BE2C (cell line): ENCODE measurements around the gene IMP4.

Source experiments
- DNase-seq: peaks from one replicate; pipeline ENCODE4 v3.0.0-alpha.2; 2020
- H3K27me3 ChIP-seq: fragments of 250-450 bp; sonication (Bioruptor Pico); 2 replicates; pipeline ENCODE4 v1.5.1; 2020; ENCODE audit warnings: mild to moderate bottlenecking
- H3K36me3 ChIP-seq: fragments of 250-450 bp; sonication (Bioruptor Pico); 2 replicates; pipeline ENCODE4 v1.5.1; 2020; ENCODE audit warnings: mild to moderate bottlenecking
- H3K4me1 ChIP-seq: fragments of 250-450 bp; sonication (Bioruptor Pico); 2 replicates; pipeline ENCODE4 v1.5.1; 2020
- H3K4me3 ChIP-seq: 2 replicates; pipeline ENCODE4 v1.5.1; 2011; ENCODE audit warnings: low read depth, low read length
- H3K9me3 ChIP-seq: fragments of 250-450 bp; sonication (Bioruptor Pico); 2 replicates; pipeline ENCODE4 v1.5.1; 2020
- TF ChIP-seq, protein P1 (sequence below): IDR thresholded peaks from 2 replicates; pipeline ENCODE4 v1.5.1; 2012; ENCODE audit warnings: mild to moderate bottlenecking, low read depth, low read length

IMP4 gene

DNA sequence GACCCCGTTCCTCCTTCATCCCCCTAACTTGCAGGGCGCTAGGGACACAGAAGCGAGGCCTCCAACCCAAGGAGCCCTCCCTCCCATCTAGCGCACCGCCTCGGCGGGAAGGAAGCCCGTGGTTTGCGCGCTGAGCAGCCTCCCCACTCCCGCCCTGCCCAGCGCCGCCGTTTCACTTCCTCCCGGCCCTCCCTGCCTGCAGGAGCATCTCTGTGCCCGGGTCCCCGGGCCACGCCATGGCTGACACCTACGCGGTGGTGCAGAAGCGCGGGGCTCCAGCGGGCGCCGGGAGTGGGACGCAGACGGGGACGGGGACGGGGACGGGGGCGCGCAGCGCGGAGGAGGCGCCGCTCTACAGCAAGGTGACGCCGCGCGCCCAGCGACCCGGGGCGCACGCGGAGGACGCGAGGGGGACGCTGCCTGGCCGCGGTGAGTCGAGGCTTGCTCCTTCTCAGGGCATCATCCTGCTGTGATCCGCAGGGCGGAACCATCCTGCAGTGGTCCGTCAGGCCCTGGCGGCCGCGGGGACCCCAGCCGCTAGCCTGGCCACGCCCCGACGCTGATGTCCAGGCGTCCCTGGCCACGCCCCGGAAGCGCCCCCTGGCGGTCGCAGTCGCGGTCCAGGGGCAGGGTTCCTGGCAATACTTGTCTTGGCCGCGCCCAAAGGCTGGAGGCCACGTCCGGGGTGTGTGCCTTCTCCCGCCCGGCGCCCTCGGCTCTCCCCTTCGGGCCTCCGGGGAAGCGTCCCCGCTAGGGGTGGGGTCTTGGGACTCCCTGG is 29.5 kb downstream of the IMP4 start:
- no peaks in the 10 kb centered on the region for H3K36me3 ChIP-seq
- TF ChIP-seq, protein P1, sequence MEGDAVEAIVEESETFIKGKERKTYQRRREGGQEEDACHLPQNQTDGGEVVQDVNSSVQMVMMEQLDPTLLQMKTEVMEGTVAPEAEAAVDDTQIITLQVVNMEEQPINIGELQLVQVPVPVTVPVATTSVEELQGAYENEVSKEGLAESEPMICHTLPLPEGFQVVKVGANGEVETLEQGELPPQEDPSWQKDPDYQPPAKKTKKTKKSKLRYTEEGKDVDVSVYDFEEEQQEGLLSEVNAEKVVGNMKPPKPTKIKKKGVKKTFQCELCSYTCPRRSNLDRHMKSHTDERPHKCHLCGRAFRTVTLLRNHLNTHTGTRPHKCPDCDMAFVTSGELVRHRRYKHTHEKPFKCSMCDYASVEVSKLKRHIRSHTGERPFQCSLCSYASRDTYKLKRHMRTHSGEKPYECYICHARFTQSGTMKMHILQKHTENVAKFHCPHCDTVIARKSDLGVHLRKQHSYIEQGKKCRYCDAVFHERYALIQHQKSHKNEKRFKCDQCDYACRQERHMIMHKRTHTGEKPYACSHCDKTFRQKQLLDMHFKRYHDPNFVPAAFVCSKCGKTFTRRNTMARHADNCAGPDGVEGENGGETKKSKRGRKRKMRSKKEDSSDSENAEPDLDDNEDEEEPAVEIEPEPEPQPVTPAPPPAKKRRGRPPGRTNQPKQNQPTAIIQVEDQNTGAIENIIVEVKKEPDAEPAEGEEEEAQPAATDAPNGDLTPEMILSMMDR: peak; percentile 64
- no peaks in the 10 kb centered on the region for H3K9me3 ChIP-seq
- H3K4me1 ChIP-seq: no peaks in the 10 kb centered on the region
- peak; percentile 87 for DNase-seq
- H3K4me3 ChIP-seq: peak overlapping the region; percentile 67
- H3K27me3 ChIP-seq: no peaks in the 10 kb centered on the region

DNA sequence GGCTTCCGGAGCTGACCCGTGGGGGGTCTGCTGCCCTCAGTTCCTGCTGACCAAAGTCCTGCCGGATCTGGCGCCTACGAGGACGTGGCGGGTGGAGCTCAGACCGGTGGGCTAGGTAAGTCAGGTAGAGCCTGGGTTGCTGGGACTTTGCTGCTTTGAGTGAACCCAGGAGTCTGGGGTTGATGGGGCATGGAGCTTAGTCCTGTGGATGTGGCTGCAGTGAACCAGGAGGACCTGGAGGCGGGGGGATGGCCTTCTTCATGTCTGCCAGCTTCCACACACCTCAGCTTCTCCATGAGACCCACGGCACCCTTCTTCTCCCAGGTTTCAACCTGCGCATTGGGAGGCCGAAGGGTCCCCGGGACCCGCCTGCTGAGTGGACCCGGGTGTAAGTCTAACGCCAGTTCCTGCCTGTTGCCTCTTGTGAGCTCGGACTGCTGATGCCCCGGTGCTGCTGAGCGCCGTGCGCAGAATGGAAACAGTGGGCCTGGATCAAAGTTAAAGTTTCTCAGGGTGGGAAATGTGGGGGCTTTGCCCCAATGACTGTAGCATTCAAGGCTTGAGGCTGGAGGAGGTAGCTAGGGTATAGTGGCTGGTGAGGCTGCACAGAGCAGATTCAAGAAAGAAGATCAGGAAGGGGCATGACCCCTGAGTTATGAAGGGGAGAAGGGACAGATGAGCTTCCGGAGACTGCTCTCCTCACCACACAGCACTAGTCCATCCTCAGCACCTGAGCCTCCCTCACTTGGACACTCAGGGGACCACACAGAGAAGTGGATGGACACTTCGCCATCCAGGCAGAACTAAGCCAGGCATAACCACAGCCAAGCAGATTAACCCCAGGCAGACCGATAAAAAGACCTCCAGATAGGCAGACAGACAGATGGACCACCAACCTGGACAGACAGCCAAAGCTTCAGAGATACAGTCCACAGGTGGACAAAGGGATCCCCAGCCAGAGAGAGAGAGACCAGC is 30.4 kb downstream of the IMP4 start:
- H3K36me3 ChIP-seq: no peaks in the 10 kb centered on the region
- no peak for DNase-seq
- no peaks in the 10 kb centered on the region for H3K4me1 ChIP-seq
- TF ChIP-seq, protein P1: no peak
- H3K9me3 ChIP-seq: no peaks in the 10 kb centered on the region
- H3K27me3 ChIP-seq: no peaks in the 10 kb centered on the region
- H3K4me3 ChIP-seq: peak overlapping the region; percentile 67

DNA sequence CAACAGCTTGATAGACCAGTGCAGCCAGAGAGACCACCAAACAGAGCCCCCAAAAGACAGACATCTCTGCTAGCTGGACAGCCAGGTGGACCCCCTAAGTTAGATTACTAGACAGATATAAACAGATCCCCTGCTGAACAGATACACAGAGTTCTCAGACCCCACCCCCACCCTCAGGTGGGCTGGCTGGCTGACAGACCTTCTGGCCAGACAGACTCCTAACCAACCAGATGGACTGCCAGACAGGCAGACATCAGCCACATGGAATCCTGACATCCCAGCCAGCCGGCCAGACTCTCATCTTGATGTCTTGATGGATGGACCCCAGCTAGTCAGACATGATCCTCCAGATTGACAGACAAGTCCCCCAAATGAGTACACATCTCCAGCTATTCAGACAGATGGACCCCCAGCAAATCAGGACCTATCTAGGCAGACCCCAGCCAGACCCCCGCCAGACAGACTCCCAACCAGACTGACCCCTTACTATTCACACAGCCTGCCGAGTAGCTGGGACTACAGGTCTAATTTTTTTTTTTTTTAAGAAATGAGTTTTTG is 31.2 kb downstream of the IMP4 start:
- H3K36me3 ChIP-seq: no peaks in the 10 kb centered on the region
- H3K4me1 ChIP-seq: no peaks in the 10 kb centered on the region
- H3K9me3 ChIP-seq: no peaks in the 10 kb centered on the region
- H3K27me3 ChIP-seq: no peaks in the 10 kb centered on the region
- no peak overlapping the region for H3K4me3 ChIP-seq
- DNase-seq: no peak
- TF ChIP-seq, protein P1: no peak

DNA sequence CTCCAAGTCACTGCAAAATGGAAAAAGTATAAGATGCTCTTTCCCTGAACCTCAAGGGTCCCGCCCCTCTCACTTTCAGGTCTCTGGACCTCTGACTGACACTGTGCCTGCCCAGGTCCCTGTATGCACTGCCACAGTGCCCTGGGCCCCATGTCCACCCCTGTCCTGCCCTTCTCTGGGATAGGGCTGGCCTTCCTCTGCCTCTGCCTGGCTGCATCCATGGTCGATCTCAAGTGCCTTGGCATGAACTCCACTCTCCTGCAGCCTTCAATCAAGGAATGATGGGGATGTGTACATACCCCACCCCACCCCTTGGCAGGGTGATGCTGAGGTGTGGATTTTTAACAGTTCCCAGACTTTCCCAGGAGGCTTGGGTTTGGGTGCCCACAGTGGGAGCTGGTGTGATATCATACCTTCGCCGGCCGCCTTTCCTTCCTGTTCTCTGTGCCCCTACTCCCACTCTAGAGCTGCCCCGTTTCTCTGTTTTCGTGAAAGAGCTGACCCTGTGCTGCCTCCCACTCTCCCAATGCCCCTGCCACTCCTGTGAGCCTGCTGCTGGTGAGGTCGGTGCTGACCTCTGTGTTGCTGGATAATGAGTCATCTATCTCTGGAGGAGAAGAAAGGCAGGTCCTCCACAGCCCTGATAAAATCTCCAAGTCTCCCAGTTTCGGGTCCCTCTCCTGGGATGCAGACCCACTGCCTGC is 32.0 kb downstream of the IMP4 start:
- Histone ChIP-seq H3K9me3 (no peaks in the 10 kb centered on the region), H3K4me3 (no peak overlapping the region), H3K36me3 (no peaks in the 10 kb centered on the region), H3K27me3 (no peaks in the 10 kb centered on the region), H3K4me1 (no peaks in the 10 kb centered on the region)
- TF ChIP-seq, protein P1: no peak
- no peak for DNase-seq

DNA sequence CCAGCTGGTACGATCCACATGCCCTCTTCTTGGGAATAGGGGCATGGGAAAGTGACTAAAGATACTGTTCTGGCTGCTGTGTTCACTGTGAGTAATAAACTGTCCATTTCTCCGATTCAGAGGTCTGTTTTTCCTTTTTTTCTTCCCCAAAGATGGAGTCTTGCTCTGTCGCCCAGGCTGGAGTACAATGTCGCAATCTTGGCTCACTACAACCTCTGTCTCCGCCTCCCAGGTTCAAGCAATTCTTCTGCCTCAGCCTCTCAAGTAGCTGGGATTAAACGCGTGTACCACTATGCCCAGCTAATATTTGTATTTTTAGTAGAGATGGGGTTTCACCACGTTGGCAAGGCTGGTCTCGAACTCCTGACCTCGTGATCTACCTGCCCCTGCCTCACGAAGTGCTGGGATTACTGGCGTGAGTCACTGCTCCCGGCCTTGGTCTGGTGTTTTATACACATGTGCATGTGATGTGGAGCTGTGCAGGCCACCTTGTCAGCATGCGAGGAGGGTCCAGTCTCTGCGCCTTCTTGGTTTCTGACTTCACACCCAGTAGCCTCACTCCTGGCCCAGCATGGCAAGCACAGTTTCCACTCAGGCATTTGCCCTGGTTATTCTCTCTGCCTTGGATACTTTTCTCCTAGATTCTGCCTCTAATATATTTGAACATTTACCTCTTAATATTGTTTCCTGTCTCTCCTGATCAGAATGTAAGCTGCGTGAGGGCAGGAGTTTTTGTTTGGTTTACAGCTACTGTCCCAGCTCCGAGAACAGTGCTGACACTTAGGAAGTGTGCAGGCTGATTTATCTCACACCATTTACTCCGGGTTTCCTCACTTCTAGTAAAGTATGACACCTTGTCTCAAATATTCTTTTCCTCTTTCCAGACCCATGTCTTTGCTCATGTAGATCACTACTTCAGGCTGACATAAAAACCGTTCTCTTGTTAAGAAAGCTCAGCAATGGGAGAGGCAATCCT is 32.9 kb downstream of the IMP4 start:
- H3K4me3 ChIP-seq: no peak overlapping the region
- TF ChIP-seq, protein P1: no peak
- no peak for DNase-seq
- H3K4me1 ChIP-seq: no peaks in the 10 kb centered on the region
- H3K27me3 ChIP-seq: no peaks in the 10 kb centered on the region
- H3K9me3 ChIP-seq: no peaks in the 10 kb centered on the region
- H3K36me3 ChIP-seq: no peaks in the 10 kb centered on the region
